Glutamatergic neuron (in vitro differentiated cells): ENCODE measurements around the gene RTF1. TPM values are rescaled to one million over a fixed set of nuclear protein-coding genes. Genes with fewer than 3 reads are reported as not detected.
A peak's percentile ranks its signal among the peaks of the same experiment; 100 is the strongest.

Experiments
- DNase-seq: peaks from one replicate; pipeline ENCODE4 v3.0.0; 2022
- H3K27ac Mint-ChIP-seq: one replicate; pipeline ENCODE4 v1.8.0; 2020; ENCODE audit warnings: mild to moderate bottlenecking, mixed read lengths, inconsistent platforms; ENCODE audit not compliant: unreplicated experiment
- H3K27me3 Mint-ChIP-seq: one replicate; pipeline ENCODE4 v1.8.0; 2020; ENCODE audit warnings: mild to moderate bottlenecking, moderate library complexity, mixed read lengths, inconsistent platforms; ENCODE audit not compliant: unreplicated experiment
- H3K36me3 Mint-ChIP-seq: one replicate; pipeline ENCODE4 v1.8.0; 2020; ENCODE audit warnings: mild to moderate bottlenecking, mixed read lengths, inconsistent platforms; ENCODE audit not compliant: unreplicated experiment
- H3K4me1 Mint-ChIP-seq: one replicate; pipeline ENCODE4 v1.8.0; 2020; ENCODE audit warnings: mild to moderate bottlenecking, low read depth, mixed read lengths, inconsistent platforms; ENCODE audit not compliant: unreplicated experiment
- H3K4me3 Mint-ChIP-seq: one replicate; pipeline ENCODE4 v1.8.0; 2020; ENCODE audit warnings: mild to moderate bottlenecking, mixed read lengths, inconsistent platforms; ENCODE audit not compliant: unreplicated experiment
- H3K9me3 Mint-ChIP-seq: one replicate; pipeline ENCODE4 v1.8.0; 2020; ENCODE audit warnings: mild to moderate bottlenecking, moderate library complexity, mixed read lengths, inconsistent platforms; ENCODE audit not compliant: unreplicated experiment
- total RNA-seq: library from RNA; stranded (reverse); fragmentation: NEBNext Ultra II Directional; extraction: Animal tissue kit (Norgen Biotek cat#: 25700); gene quantifications from one replicate; pipeline ENCODE4 v1.2.1, GENCODE V29; 2021; ENCODE audit not compliant: unreplicated experiment
- TF ChIP-seq, protein P1 (sequence below): fragments of 200-600 bp; sonication (generic); IDR thresholded peaks from one replicate; pipeline ENCODE4 v1.5.0; 2021; ENCODE audit not compliant: partially characterized antibody, unreplicated experiment

RTF1 gene
- total RNA-seq, 1 donor from 2014 or later, result 66.4 TPM

DNA sequence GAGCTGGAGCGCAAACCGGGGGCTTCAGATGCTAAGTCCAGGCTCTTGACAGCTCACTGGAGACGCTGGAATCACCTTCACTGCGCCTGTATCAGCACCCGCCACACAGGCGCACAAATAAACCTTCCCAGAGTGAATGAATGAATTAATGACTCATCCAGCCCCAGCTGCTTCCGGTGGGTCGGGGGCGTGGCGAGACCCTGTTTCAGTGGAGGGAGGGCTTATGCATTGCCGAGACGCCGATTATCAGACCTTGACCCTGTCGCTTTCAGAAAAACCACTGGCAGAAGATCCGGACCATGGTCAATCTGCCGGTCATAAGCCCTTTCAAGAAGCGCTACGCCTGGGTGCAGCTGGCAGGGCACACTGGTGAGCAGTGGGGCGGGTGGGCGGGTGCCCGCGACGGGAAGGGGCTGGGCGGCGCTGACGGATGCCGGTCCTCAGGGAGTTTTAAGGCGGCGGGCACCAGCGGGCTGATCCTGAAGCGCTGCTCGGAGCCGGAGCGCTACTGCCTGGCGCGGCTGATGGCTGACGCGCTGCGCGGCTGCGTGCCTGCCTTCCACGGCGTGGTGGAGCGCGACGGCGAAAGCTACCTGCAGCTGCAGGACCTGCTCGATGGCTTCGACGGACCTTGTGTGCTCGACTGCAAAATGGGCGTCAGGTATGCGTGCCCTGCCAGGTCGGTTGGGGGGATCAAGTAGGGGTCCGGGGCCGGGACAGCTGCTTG, 84.5 kb downstream of the RTF1 start:
- H3K4me3 Mint-ChIP-seq, result peak overlapping the region; percentile 60
- no peaks in the 10 kb centered on the region for H3K4me1 Mint-ChIP-seq
- no peak overlapping the region for H3K27ac Mint-ChIP-seq
- DNase-seq, result peak; percentile 65
- H3K27me3 Mint-ChIP-seq, result peaks cover 39% of the 10 kb centered on the region
- TF ChIP-seq, protein P1, sequence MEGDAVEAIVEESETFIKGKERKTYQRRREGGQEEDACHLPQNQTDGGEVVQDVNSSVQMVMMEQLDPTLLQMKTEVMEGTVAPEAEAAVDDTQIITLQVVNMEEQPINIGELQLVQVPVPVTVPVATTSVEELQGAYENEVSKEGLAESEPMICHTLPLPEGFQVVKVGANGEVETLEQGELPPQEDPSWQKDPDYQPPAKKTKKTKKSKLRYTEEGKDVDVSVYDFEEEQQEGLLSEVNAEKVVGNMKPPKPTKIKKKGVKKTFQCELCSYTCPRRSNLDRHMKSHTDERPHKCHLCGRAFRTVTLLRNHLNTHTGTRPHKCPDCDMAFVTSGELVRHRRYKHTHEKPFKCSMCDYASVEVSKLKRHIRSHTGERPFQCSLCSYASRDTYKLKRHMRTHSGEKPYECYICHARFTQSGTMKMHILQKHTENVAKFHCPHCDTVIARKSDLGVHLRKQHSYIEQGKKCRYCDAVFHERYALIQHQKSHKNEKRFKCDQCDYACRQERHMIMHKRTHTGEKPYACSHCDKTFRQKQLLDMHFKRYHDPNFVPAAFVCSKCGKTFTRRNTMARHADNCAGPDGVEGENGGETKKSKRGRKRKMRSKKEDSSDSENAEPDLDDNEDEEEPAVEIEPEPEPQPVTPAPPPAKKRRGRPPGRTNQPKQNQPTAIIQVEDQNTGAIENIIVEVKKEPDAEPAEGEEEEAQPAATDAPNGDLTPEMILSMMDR, result no peak
- no peaks in the 10 kb centered on the region for H3K36me3 Mint-ChIP-seq
- H3K9me3 Mint-ChIP-seq, result peaks cover 9% of the 10 kb centered on the region

DNA sequence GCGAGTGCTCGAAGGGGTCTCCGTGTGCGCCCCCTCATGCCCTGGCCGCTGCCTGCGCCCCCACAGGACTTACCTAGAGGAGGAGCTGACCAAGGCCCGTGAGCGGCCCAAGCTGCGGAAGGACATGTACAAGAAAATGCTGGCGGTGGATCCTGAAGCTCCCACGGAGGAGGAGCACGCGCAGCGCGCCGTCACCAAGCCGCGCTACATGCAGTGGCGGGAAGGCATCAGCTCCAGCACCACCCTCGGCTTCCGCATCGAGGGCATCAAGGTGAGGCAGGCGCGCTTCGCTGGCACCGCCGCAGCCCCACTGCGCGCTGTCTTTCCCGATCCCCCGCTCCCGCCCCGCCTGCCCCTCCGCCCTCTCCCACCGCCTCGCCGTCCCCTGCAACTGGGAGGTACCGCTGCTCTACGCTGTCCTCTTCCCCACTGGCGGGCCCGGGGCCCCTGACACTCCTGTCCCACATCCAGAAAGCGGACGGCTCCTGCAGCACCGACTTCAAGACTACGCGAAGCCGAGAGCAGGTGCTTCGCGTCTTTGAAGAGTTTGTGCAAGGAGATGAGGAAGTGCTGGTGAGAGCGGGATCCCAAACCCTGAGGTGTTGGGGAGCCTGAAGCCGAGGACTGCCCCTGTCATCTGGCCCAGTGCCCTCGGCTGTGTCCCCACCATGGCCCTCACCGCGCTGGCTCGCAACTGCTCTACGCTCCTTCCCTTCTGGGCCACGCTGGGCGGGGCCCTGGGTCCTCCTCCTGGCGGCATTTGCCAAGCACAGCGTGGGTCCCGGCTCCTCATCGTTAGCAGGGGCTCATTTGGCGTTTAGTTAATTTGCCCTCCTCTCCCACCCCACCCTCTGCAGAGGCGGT, 85.3 kb downstream of the RTF1 start:
- H3K27ac Mint-ChIP-seq, result no peak overlapping the region
- H3K27me3 Mint-ChIP-seq, result peaks cover 32% of the 10 kb centered on the region
- peaks cover 9% of the 10 kb centered on the region for H3K9me3 Mint-ChIP-seq
- no peak for DNase-seq
- H3K4me1 Mint-ChIP-seq, result no peaks in the 10 kb centered on the region
- H3K36me3 Mint-ChIP-seq, result no peaks in the 10 kb centered on the region
- peak overlapping the region; percentile 49 for H3K4me3 Mint-ChIP-seq
- TF ChIP-seq, protein P1, result no peak

DNA sequence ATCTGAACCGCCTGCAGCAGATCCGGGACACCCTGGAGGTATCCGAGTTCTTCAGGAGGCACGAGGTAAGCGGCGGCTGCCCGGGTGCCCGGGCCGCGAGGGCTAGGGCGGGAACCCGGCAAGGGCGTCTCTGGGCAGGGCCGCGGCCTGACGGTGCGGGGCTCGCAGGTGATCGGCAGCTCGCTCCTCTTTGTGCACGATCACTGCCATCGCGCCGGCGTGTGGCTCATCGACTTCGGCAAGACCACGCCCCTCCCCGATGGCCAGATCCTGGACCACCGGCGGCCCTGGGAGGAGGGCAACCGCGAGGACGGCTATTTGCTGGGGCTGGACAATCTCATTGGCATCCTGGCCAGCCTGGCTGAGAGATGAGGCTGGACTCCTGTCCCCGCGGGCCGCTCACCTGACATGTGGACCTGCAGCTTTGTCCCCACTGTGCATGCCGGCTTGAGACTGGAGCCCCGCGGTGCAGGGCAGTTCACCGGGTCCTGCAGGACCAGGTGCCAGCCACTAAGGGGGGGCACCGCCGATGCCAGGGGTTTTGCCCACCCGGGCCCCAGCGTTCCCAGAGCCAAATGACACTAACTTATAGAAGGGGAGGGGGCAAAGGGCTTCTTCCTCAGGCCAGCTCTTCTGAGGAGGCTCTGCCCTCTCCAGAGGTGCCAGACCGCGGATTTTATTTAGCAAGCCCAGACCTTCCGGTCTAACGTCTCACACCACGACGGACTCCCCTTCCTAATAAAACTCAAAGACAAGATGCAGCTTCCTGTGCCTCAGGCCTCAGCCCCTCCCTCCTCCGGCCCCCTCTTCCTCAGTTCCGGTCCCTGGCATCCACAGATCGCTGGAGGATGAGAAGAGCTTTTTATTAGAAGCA, 86.1 kb downstream of the RTF1 start:
- peak overlapping the region; percentile 49 for H3K4me3 Mint-ChIP-seq
- TF ChIP-seq, protein P1, result no peak

DNA sequence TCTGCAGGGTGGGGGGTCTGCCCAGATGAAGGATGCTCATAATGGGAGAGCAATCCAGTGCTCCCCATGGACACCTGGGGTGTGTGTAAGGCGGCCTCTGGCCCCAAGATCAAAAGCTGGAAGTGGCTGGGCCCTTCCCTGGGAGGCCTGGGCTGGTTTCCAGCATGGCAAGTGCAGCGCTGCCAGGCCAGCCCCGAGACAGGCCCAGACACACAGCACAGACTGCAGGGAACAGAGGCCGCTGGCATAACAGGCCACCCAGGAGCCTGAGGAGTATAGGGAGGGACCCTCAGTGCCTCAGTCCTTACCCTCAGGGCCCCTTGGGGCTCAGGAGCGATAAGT, 86.7 kb downstream of the RTF1 start:
- no peaks in the 10 kb centered on the region for H3K36me3 Mint-ChIP-seq
- no peaks in the 10 kb centered on the region for H3K4me1 Mint-ChIP-seq
- peaks cover 32% of the 10 kb centered on the region for H3K27me3 Mint-ChIP-seq
- peak overlapping the region; percentile 49 for H3K4me3 Mint-ChIP-seq
- TF ChIP-seq, protein P1, result no peak
- H3K27ac Mint-ChIP-seq, result no peak overlapping the region
- H3K9me3 Mint-ChIP-seq, result peaks cover 9% of the 10 kb centered on the region
- DNase-seq, result no peak

More for the DNA sequence above, 86.1 kb downstream of the RTF1 start:
- Mint-ChIP-seq H3K9me3 (peaks cover 9% of the 10 kb centered on the region), H3K27ac (no peak overlapping the region), H3K4me1 (no peaks in the 10 kb centered on the region), H3K36me3 (no peaks in the 10 kb centered on the region), H3K27me3 (peaks cover 34% of the 10 kb centered on the region)
- DNase-seq, result peak; percentile 57
